SKM-1 treated with dmso at 0.1 percent for 144 hours (cell line): ENCODE data around the gene ADAMTS10.
"Not testable (repeated sequence)": the region's sequence is repeated elsewhere in the genome, so short reads cannot be mapped to it uniquely, and the experiment has no call there.

Experiments used
- DNase-seq: peaks from one replicate; lab custom pipeline; 2025; ENCODE audit not compliant: unreplicated experiment; lab: John Stamatoyannopoulos, UW

ADAMTS10 gene

GRCh38 chr19:8610041-8610935 lies at the start of gene ADAMTS10:
ADAMTS10 (minus strand) TSS chr19:8610715; CDS start chr19:8605710, 5,005 bp downstream.
- peak; percentile 8 for DNase-seq

DNA sequence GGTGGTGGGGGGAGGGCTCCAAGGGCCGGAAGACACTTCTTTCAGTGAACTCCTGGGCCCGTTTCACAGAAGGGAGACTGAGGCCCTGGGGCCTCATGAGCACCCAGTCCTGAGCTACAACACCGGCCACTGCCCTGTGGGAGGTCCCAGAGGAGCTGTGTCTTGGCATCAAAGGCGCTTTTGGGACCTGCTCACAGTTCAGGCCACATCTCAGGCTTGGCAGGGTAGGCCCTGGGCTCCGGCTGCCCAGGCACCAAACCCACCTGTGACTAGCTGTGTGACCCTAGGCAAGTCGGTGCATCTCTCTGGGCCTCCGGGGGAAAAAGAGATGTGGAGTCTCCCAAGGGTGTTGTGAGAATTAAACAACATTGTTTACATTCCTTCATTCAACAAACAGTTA lies 49.4 kb upstream of the ADAMTS10 start:
- no peak for DNase-seq

GRCh38 chr19:8657869-8658268 lies 47.4 kb upstream of the ADAMTS10 start:
- no peak for DNase-seq

DNA sequence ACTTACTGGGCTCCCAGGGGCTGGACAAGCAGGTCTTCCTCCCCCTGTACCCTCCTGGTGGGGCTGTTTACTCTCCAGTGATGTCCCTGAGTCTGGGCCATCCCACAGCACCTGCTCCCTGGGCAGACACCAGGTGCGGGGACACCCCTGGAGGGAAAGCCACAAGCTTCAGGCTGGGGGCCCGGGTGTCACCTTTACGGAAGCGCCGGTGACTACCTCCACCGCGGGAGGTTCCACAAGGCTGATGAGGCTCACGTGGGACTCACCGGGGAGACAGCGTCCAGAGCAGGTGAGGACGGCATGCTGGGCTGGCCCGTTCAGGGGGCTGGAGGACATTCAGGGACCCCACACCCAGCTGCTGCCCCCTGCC lies 44.8 kb upstream of the ADAMTS10 start:
- DNase-seq = no peak

DNA sequence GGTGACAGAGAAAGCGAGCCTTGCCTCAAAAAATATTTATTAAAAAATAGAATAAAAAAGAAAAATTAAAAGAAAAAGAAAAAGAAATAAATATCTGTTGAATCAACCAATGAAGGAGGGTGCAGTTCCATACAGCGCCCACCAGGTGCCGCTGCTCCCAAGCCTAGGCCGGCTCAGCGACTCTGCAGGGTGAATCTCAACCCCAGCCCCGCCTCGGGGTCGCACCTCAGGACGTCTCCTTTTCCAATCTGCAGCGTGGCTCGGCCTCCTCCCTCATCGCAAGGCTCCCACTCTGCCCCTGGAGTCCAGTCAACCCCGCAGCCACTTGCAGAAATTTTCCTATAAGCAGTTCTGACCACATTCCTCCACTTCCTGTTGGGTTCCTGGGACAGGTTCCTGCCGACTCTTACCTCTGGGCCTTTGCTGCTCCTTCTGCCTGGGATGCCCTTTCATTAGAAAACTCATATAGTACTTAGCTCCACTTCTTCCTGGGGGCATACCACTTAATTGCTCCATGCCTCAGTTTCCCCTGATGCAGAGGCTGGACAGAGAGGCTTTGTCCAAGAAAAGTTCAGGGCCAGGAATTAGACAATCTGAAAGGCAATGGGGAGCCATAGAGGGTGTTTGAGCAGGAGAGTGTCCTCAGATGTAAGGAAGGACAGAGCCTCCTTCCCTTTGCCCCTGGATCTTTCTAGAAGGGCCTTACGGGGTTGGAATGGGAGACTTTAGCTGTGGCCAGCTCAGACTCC lies 44.2 kb upstream of the ADAMTS10 start:
- DNase-seq = peak; percentile 34

DNA sequence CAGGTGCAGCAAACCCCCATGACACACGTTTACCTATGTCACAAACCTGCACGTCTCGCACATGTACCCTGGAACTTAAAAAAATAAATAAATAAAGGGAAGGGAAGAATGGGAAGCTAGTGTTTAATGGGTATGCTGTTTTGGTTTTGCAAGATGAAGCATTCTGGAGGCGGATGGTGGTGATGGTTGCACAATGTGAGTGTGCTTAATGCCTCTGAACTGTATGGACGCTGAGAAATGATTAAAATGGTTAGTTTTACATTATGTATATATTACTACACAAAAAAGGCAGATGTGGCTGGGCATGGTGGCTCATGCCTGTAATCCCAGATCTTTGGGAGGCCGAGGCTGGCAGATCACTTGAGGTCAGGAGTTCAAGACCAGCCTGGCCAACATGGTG lies 37.7 kb upstream of the ADAMTS10 start:
- DNase-seq = peak; percentile 73

DNA sequence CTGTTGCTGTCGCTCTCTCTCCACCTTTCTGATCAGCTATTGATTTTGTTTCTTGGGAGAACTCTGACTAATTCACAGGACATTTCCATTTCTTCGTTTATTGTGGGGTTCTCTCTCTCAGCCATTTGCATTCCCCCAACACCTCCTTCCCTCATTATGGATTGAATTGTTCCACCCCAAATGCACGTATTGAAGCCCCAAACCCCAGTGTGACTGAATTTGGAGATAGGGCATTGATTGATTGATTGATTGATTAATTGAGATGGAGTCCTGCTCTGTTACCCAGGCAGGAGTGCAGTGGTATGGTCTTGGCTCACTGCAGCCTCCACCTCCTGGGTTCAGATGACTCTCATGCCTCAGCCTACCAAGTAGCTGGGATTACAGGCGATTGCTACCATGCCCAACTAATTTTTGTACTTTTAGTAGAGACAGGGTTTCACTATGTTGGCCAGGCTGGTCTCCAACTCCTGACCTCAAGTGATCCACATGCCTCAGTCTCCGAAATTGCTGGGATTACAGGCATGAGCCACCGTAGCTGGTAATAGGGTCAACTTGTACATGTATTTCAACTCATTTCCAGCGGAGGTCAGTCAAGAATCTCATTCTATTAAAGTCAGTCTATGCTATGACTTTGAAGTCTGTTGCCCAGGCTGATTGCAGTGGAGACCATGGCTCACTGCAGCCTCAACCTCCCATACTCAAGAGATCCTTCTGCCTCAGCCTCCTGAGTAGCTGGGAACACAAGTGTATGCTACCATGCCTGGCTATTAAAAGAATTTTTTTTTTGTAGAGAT lies 33.5 kb upstream of the ADAMTS10 start:
- no peak for DNase-seq

DNA sequence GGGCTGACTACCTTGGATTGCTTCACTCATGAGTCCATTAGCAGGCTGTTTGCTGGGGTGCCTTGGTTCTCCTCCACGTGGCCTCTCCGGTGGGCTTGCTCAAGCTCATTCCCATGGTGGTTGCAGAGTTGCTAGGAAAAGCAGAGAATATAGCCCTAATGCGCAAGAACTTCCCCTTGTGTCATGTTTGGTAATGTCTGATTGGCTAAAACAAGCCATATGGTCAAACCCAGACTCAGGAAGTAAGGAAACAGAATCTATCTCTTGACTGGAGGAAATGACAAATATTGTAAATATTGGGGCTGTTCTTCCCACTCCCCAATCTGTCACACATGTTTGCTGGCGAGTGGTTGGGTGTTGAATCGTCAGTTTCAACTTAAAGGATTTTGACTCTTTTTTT lies 32.0 kb upstream of the ADAMTS10 start:
- DNase-seq = peak; percentile 48

- peak; percentile 46 for DNase-seq
Measured at GRCh38 chr19:8641908-8642547, 31.5 kb upstream of the ADAMTS10 start.

DNA sequence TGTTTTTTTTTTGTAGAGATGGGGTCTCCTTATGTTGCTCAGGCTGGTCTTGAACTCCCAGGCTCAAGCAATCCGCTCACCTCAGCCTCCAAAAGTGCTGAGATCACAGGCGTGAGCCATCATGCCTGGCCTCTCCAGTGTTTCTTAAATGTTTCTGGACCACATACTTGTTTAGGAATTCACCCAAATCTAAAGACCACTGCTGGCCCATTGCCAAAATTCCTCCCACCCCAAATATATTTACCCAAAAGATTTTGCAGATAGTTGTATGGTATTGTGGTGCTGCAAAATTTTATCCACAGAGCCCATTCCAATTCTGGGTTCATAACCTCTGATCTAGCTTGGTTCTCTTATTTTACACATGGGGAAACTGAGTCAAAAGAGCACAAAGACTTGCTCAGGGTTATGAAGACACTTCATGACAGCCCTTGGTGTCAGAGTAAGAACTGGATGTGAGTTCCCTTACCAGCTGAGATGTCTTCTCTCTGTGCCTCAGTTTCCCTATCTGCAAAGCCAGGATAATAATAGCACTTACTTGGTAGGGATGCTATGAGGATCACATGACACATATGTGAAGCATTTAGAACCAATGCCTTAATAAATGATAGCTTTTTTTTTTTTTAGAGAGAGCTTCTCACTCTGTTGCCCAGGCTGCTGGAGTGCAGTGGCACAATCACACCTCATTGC lies 30.8 kb upstream of the ADAMTS10 start:
- no peak for DNase-seq

DNA sequence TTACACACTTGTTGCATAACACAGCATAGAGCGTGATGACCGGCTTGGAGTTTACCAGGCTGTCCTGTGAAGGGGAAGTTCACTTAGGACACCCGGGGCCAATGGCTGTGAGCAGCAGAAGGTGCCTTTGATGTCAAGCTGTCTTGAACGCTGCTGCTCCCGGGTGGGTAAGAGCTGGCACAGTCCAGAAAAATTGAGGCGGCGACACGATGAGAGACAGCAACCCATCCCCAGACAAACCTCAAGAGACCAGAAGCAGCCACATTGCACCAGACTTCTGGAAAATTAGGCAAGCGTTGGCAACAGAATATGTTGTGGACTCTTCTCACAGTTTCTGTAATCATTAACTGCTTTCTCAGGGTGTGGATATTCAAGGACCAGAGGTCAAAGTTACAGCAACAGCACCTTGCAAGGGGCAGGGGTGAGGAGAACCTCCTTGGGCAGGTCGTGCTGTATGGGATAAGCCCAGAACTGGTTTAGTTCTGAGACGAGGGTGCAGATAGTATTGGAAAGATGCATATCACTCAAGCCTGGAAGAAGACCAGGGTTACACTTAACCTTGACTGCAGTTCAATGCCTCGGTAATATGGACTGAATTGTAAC lies 30.0 kb upstream of the ADAMTS10 start:
- peak; percentile 94 for DNase-seq

- DNase-seq = no peak
Measured at GRCh38 chr19:8639821-8640401, 29.4 kb upstream of the ADAMTS10 start.

DNA sequence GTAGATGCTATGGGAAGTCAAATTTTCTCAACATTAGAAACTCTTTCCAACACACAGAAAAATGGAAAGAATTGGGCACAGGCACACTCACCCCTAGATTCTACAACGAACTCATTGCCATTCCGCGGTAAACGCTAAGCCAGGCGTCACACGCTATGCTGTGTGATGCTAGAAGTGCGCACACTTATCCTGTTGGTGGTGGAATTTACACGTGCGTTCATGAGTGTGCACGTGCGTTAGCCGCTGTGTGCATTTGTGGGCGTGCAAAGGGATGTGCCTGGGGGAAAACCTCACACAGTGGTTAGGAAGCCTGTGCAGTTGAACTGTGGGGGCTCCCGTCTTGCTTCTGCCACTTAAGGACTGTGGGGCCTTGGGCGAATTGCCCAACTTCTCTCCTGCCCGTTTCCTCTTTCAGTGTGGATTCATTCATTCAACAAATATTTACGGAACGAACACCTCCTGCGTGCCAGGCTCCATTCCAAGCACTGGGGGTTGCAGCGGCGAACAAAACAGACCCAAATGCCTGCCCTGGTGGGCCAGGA lies 27.6 kb upstream of the ADAMTS10 start:
- DNase-seq = peak; percentile 85

DNA sequence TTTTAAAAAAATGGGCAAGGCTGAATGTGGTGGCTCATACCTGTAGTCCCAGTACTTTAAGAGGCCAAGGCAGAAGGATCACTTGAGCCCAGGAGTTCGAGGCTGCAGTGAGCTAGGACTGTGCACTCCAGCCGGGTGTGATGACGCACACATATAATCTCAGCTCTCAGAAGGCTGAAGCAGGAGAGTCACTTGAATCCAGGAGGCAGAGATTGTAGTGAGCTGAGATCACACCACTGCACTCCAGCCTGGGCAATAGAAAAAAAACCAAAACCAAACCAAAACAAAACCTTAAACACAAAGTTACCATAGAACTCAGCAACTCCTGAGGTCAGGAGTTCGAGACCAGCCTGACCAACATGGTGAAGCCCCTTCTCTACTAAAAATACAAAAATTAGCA lies 26.6 kb upstream of the ADAMTS10 start:
- not testable (repeated sequence) for DNase-seq

DNA sequence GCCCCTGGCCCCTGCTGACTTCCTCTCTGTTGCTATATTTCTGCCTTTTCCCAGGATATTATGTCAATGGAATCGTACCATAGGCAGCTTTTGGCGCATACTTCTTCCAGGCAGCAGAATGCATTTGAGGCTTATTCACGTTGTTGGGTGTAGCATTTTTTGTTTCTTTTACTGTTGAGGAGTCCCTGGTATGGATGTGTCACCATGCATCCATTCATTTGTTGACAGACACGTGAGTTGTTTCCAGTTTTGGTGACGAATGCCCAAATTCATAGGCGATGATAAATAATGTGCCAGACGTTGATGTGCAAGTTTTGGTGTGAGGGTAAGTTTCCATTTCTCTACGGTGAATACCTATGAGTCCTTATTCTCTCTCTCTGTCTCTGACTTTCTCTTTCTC lies 24.9 kb upstream of the ADAMTS10 start:
- DNase-seq = no peak

DNA sequence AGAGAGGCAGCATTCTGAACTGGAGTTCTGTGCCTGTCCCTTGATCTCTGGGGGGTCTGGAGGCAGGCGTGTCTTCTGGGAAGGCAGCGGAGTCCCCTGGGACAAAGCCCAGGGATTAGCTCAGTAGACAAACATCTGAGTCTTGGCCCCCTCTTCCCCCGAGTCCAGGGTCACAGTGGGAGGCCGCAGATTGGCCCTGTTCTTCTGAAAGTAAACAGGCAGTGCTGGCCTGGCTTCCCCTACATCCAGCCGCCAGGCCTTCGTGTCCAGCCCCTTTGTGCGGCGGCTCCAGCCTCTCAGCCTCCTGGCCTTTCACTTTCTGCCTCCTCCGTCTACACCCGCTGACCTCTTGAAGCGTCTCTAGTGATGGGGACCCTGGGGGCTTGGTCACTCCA lies 20.9 kb upstream of the ADAMTS10 start:
- no peak for DNase-seq

- no peak for DNase-seq
Measured at GRCh38 chr19:8630796-8631424, 20.4 kb upstream of the ADAMTS10 start.

DNA sequence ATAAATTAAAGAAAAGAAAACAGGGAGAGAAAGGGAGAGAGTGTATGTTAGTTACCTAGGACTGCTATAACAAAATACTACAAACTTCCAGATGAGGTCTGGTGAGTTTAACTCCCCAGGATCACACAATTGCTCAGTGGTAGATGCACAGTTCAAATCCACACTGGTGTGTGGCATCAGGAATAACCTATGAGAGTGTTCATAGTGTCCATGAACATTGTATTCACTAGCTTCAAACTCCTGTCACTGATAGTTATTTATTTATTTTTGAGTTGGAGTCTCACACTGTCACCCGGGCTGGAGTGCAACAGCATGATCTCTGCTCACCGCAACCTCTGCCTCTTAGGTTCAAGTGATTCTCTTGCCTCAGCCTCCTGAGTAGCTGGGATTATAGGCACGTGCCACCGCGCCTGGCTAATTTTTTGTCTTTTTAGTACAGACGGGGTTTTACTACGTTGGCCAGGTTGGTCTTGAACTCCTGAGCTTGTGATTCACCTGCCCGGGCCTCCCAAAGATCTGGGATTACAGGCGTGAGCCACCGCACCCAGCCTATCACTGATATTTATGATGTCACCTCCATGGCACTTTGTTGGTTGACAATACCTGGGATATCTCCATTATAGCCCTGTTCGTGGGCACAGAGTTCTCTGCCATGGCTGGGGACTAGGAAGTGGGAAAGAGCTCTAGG lies 19.6 kb upstream of the ADAMTS10 start, which contains the start of gene NFILZ:
Gene NFILZ (plus strand): TSS at position 638 of the 688 bp plus-strand sequence. CDS start 46,133 bp downstream, outside the sequence.
- no peak for DNase-seq
